Mesendoderm (in vitro differentiated cells): ENCODE results near the gene NUAK2.

Source experiments
- DNase-seq: peaks from one replicate; pipeline ENCODE4 v3.0.0; 2013
- H2AK5ac ChIP-seq: 2 replicates; pipeline ENCODE4 v1.6.1; 2013; ENCODE audit warnings: low read length, inconsistent platforms
- H2BK120ac ChIP-seq: 2 replicates; pipeline ENCODE4 v1.6.1; 2013; ENCODE audit warnings: low read depth, mild to moderate bottlenecking, low read length, moderate library complexity, mixed read lengths
- H2BK15ac ChIP-seq: replicated peaks from 2 replicates; pipeline ENCODE4 v1.6.1; 2013; ENCODE audit warnings: low read depth, mild to moderate bottlenecking, moderate library complexity
- H2BK5ac ChIP-seq: 2 replicates; pipeline ENCODE4 v1.6.1; 2013; ENCODE audit warnings: low read length, inconsistent platforms
- H3K18ac ChIP-seq: 2 replicates; pipeline ENCODE4 v1.6.1; 2013; ENCODE audit warnings: mild to moderate bottlenecking, low read length, mixed read lengths
- H3K23ac ChIP-seq: one replicate; pipeline ENCODE4 v1.6.1; 2013; ENCODE audit warnings: low read length
- H3K27ac ChIP-seq: 2 replicates; pipeline ENCODE4 v1.5.1; 2013; ENCODE audit warnings: low read depth, mild to moderate bottlenecking, inconsistent platforms, low read length, moderate library complexity
- H3K27me3 ChIP-seq: 2 replicates; pipeline ENCODE4 v1.6.1; 2013; ENCODE audit warnings: low read length, control low read depth, mild to moderate bottlenecking, inconsistent platforms; ENCODE audit not compliant: insufficient read depth, poor library complexity
- H3K36me3 ChIP-seq: 2 replicates; pipeline ENCODE4 v1.6.1; 2013; ENCODE audit warnings: low read length, inconsistent platforms; ENCODE audit not compliant: control insufficient read depth, insufficient read depth
- H3K4ac ChIP-seq: one replicate; pipeline ENCODE4 v1.6.1; 2013; ENCODE audit warnings: low read depth, mild to moderate bottlenecking, low read length, moderate library complexity
- H3K4me1 ChIP-seq: 2 replicates; pipeline ENCODE4 v1.6.1; 2013; ENCODE audit warnings: low read depth, low read length, inconsistent platforms; ENCODE audit not compliant: control insufficient read depth
- H3K4me2 ChIP-seq: 2 replicates; pipeline ENCODE4 v1.6.1; 2013; ENCODE audit warnings: low read length
- H3K4me3 ChIP-seq: 2 replicates; pipeline ENCODE4 v1.5.1; 2013; ENCODE audit warnings: mild to moderate bottlenecking, low read length
- H3K56ac ChIP-seq: one replicate; pipeline ENCODE4 v1.6.1; 2013; ENCODE audit warnings: low read length
- H3K79me1 ChIP-seq: 2 replicates; pipeline ENCODE4 v1.6.1; 2013; ENCODE audit warnings: low read length, inconsistent platforms
- H3K79me2 ChIP-seq: 2 replicates; pipeline ENCODE4 v1.6.1; 2013; ENCODE audit warnings: mild to moderate bottlenecking, low read length; ENCODE audit not compliant: control insufficient read depth, insufficient read depth
- H3K9ac ChIP-seq: 2 replicates; pipeline ENCODE4 v1.6.1; 2013; ENCODE audit warnings: low read length, inconsistent platforms
- H4K5ac ChIP-seq: one replicate; pipeline ENCODE4 v1.6.1; 2013; ENCODE audit warnings: low read length
- H4K8ac ChIP-seq: one replicate; pipeline ENCODE4 v1.6.1; 2013; ENCODE audit warnings: low read depth, mild to moderate bottlenecking, control low read depth, low read length, moderate library complexity
- WGBS: extraction: QIAGEN DNeasy Blood & Tissue Kit; methylation state at CpG from one replicate; pipeline ENCODE4 v1.1.7; 2013; ENCODE audit warnings: low lambda C conversion rate, missing lambda C conversion rate; ENCODE audit not compliant: insufficient coverage; ENCODE audit errors: extremely low coverage; 5-methylcytosine and 5-hydroxymethylcytosine counted together

Gene NUAK2

GRCh38 chr1:205316161-205316566 lies 5.4 kb downstream of the NUAK2 start:
- Histone ChIP-seq H2BK120ac (no peak overlapping the region), H3K9ac (no peak overlapping the region), H3K4me2 (no peak overlapping the region), H3K27ac (no peak overlapping the region), H3K56ac (no peak overlapping the region), H3K79me1 (peaks cover 12% of the 10 kb centered on the region), H3K4me3 (no peak overlapping the region), H2BK15ac (no peak overlapping the region), H2AK5ac (no peak overlapping the region), H3K27me3 (no peaks in the 10 kb centered on the region), H4K8ac (no peak overlapping the region), H3K18ac (no peak overlapping the region), H3K4me1 (peaks cover 20% of the 10 kb centered on the region), H3K36me3 (no peaks in the 10 kb centered on the region), H2BK5ac (no peak overlapping the region), H4K5ac (no peak overlapping the region), H3K4ac (no peak overlapping the region), H3K23ac (no peak overlapping the region), H3K79me2 (peaks cover 83% of the 10 kb centered on the region)
- WGBS, result no CpG with 5 or more reads among the region's 2 CpGs
- no peak for DNase-seq

GRCh38 chr1:205315008-205315618 lies 6.4 kb downstream of the NUAK2 start:
- Histone ChIP-seq H3K79me2 (peaks cover 75% of the 10 kb centered on the region), H2BK15ac (no peak overlapping the region), H3K18ac (no peak overlapping the region), H3K9ac (no peak overlapping the region), H3K4ac (no peak overlapping the region), H3K56ac (no peak overlapping the region), H3K4me1 (peaks cover 20% of the 10 kb centered on the region), H3K79me1 (peaks cover 11% of the 10 kb centered on the region), H3K27me3 (no peaks in the 10 kb centered on the region), H4K5ac (no peak overlapping the region), H2AK5ac (no peak overlapping the region), H3K36me3 (no peaks in the 10 kb centered on the region), H2BK5ac (no peak overlapping the region), H2BK120ac (no peak overlapping the region), H3K23ac (no peak overlapping the region), H3K4me2 (no peak overlapping the region), H3K27ac (peak overlapping the region; percentile 41), H4K8ac (no peak overlapping the region), H3K4me3 (no peak overlapping the region)
- WGBS, result no CpG with 5 or more reads among the region's 5 CpGs
- DNase-seq, result no peak

- no peak overlapping the region for H4K5ac ChIP-seq
- DNase-seq, result peak; percentile 98
- H3K18ac ChIP-seq, result peak overlapping the region; percentile 62
- WGBS, result no CpG with 5 or more reads among the region's 21 CpGs
- H3K79me1 ChIP-seq, result peaks cover 8% of the 10 kb centered on the region
- no peaks in the 10 kb centered on the region for H3K36me3 ChIP-seq
- H3K79me2 ChIP-seq, result peaks cover 61% of the 10 kb centered on the region
- H4K8ac ChIP-seq, result peak overlapping the region; percentile 43
- no peak overlapping the region for H3K4me3 ChIP-seq
- H3K4me2 ChIP-seq, result no peak overlapping the region
- H3K56ac ChIP-seq, result peak overlapping the region; percentile 69
- H2AK5ac ChIP-seq, result no peak overlapping the region
- peak overlapping the region; percentile 94 for H2BK120ac ChIP-seq
- no peaks in the 10 kb centered on the region for H3K27me3 ChIP-seq
- peaks cover 17% of the 10 kb centered on the region for H3K4me1 ChIP-seq
- peak overlapping the region; percentile 74 for H2BK5ac ChIP-seq
- peak overlapping the region; percentile 65 for H3K9ac ChIP-seq
- H3K4ac ChIP-seq, result peak overlapping the region; percentile 97
- peak overlapping the region; percentile 45 for H2BK15ac ChIP-seq
- peak overlapping the region; percentile 74 for H3K27ac ChIP-seq
- no peak overlapping the region for H3K23ac ChIP-seq
Measured at GRCh38 chr1:205313563-205314308, 7.8 kb downstream of the NUAK2 start.

- Histone ChIP-seq H3K56ac (peak overlapping the region; percentile 69), H2BK5ac (peak overlapping the region; percentile 5), H3K27me3 (no peaks in the 10 kb centered on the region), H3K4ac (peak overlapping the region; percentile 97), H3K4me1 (peaks cover 15% of the 10 kb centered on the region), H4K5ac (no peak overlapping the region), H3K23ac (no peak overlapping the region), H3K4me3 (no peak overlapping the region), H2BK120ac (peak overlapping the region; percentile 94), H3K9ac (peak overlapping the region; percentile 65), H3K27ac (peak overlapping the region; percentile 74), H3K36me3 (no peaks in the 10 kb centered on the region), H3K79me1 (peaks cover 8% of the 10 kb centered on the region), H4K8ac (no peak overlapping the region), H2BK15ac (peak overlapping the region; percentile 45), H2AK5ac (no peak overlapping the region), H3K79me2 (peaks cover 54% of the 10 kb centered on the region), H3K18ac (peak overlapping the region; percentile 62), H3K4me2 (no peak overlapping the region)
- no CpG with 5 or more reads among the region's 10 CpGs for WGBS
- peak; percentile 56 for DNase-seq
Measured at GRCh38 chr1:205312866-205313562, 8.5 kb downstream of the NUAK2 start.

GRCh38 chr1:205310976-205311704 lies 10.4 kb downstream of the NUAK2 start:
- no peak overlapping the region for H3K27ac ChIP-seq

More at GRCh38 chr1:205310976-205311704, 10.4 kb downstream of the NUAK2 start:
- DNase-seq, result no peak
- no peak overlapping the region for H2BK15ac ChIP-seq
- H3K4me2 ChIP-seq, result no peak overlapping the region
- H4K8ac ChIP-seq, result no peak overlapping the region
- peaks cover 11% of the 10 kb centered on the region for H3K4me1 ChIP-seq
- no peak overlapping the region for H3K18ac ChIP-seq
- H3K9ac ChIP-seq, result no peak overlapping the region
- no peak overlapping the region for H2BK5ac ChIP-seq
- no CpG with 5 or more reads among the region's 8 CpGs for WGBS
- H3K79me1 ChIP-seq, result peaks cover 6% of the 10 kb centered on the region
- no peaks in the 10 kb centered on the region for H3K27me3 ChIP-seq
- H2AK5ac ChIP-seq, result no peak overlapping the region
- no peak overlapping the region for H4K5ac ChIP-seq
- no peak overlapping the region for H3K4me3 ChIP-seq
- peaks cover 10% of the 10 kb centered on the region for H3K36me3 ChIP-seq
- no peak overlapping the region for H2BK120ac ChIP-seq
- H3K23ac ChIP-seq, result no peak overlapping the region
- H3K4ac ChIP-seq, result no peak overlapping the region
- peaks cover 35% of the 10 kb centered on the region for H3K79me2 ChIP-seq
- H3K56ac ChIP-seq, result no peak overlapping the region
